Mononuclear cell (primary cell): ENCODE data around the gene FKBP8. TPM values are rescaled to one million over a fixed set of nuclear protein-coding genes. Genes with fewer than 3 reads are reported as not detected.

ENCODE experiments used
- H3K27me3 ChIP-seq: 2 replicates; pipeline ENCODE4 v1.6.0; 2011; ENCODE audit warnings: low read length, control low read depth; ENCODE audit not compliant: insufficient read depth
- H3K4me1 ChIP-seq: 2 replicates; pipeline ENCODE4 v1.5.1; 2011; ENCODE audit warnings: mild to moderate bottlenecking, low read length, control low read depth; ENCODE audit not compliant: insufficient read depth
- H3K4me3 ChIP-seq: 2 replicates; pipeline ENCODE4 v1.5.1; 2011; ENCODE audit warnings: mild to moderate bottlenecking, low read length, moderate library complexity
- H3K9me3 ChIP-seq: 2 replicates; pipeline ENCODE4 v1.5.1; 2011; ENCODE audit warnings: low read depth, mild to moderate bottlenecking, control low read depth, low read length
- total RNA-seq: library from RNA; depleted of rRNA; stranded (reverse); fragments of >200 nt; gene quantifications from one replicate; pipeline ENCODE4 v1.2.3, GENCODE V29; 2012

FKBP8 gene
- total RNA-seq, 1 donor, result 169 TPM

DNA sequence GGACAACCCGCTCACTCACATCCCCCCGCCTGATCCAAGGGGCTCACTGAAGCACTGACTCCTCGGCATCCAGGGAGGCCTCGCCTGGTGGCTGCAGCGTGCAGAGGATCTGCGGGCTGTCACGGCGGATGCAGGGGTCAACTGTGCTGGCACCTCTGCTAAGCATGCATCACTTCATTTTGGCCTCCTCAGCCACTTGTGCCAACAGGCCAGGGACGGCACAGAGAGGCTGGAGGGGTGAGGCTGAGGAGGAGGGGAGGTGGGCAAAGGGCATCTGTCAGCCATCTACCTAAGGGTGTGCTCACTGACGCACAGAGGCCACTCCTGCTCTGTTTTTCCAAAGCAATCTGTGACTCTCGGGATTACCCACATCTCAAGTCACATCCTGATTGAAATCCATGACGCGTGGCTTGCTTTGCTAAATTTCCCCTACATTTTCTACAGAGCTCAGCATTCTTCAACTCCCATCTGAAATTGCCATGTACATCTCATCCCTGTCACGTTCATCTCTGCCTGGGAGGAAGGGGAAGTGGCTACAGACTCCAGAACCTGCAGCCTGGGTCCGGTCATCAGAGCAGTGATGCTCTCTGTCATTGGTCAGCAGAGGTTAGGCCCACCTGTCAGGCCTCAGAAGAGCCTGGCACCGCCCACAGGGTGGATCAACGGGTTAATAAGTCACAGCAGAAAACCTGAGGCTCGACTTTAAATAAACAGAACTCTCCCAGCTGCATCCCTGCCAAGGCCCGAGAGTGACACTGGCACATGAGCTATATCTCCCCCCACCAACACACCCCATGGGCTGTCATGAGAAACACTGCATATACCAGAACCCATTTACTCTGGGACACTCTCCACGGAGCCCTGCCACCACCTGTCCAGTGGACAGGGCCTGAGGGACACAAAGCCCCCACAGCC, 39.1 kb downstream of the FKBP8 start:
- Histone ChIP-seq H3K9me3 (no peaks in the 10 kb centered on the region), H3K4me3 (no peak overlapping the region), H3K4me1 (peaks cover 98% of the 10 kb centered on the region), H3K27me3 (no peaks in the 10 kb centered on the region)

GRCh38 chr19:18503337-18503970, 39.9 kb downstream of the FKBP8 start:
- Histone ChIP-seq H3K27me3 (no peaks in the 10 kb centered on the region), H3K4me1 (peaks cover 98% of the 10 kb centered on the region), H3K4me3 (no peak overlapping the region), H3K9me3 (no peaks in the 10 kb centered on the region)

GRCh38 chr19:18502638-18503294, 40.6 kb downstream of the FKBP8 start:
- peaks cover 98% of the 10 kb centered on the region for H3K4me1 ChIP-seq
- no peaks in the 10 kb centered on the region for H3K27me3 ChIP-seq
- no peaks in the 10 kb centered on the region for H3K9me3 ChIP-seq
- H3K4me3 ChIP-seq, result no peak overlapping the region

GRCh38 chr19:18502246-18502637, 41.1 kb downstream of the FKBP8 start:
- Histone ChIP-seq H3K4me3 (no peak overlapping the region), H3K27me3 (no peaks in the 10 kb centered on the region), H3K4me1 (peaks cover 98% of the 10 kb centered on the region), H3K9me3 (no peaks in the 10 kb centered on the region)

GRCh38 chr19:18501832-18502231, 41.5 kb downstream of the FKBP8 start:
- H3K4me3 ChIP-seq, result no peak overlapping the region
- H3K4me1 ChIP-seq, result peaks cover 98% of the 10 kb centered on the region
- H3K27me3 ChIP-seq, result no peaks in the 10 kb centered on the region
- H3K9me3 ChIP-seq, result no peaks in the 10 kb centered on the region

GRCh38 chr19:18501351-18501750, 42.0 kb downstream of the FKBP8 start:
- Histone ChIP-seq H3K4me1 (peaks cover 98% of the 10 kb centered on the region), H3K27me3 (no peaks in the 10 kb centered on the region), H3K9me3 (no peaks in the 10 kb centered on the region), H3K4me3 (no peak overlapping the region)

DNA sequence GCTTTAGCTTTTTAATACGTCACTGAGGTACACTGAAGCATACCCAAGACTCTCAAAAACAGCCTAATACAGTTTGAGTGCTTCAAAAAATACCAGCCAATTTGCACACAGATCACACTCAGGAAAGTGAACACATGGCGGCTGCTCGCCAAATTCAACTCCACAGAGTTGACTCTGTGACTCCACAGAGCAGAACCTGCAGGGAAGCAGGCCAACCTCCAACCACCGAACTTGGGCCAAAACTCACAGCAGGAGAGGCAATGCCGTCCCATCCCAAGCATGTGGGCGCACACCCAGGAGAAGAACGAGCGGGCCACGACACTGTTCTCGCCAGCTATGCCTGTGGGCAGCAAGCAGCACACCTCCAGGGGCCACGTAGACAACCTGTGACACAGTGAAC, 42.6 kb downstream of the FKBP8 start:
- Histone ChIP-seq H3K4me3 (no peak overlapping the region), H3K4me1 (peaks cover 98% of the 10 kb centered on the region), H3K9me3 (no peaks in the 10 kb centered on the region), H3K27me3 (no peaks in the 10 kb centered on the region)

- Histone ChIP-seq H3K4me3 (no peak overlapping the region), H3K27me3 (no peaks in the 10 kb centered on the region), H3K4me1 (peaks cover 98% of the 10 kb centered on the region), H3K9me3 (no peaks in the 10 kb centered on the region)
Measured at GRCh38 chr19:18500376-18500775, 43.0 kb downstream of the FKBP8 start.

GRCh38 chr19:18499055-18499775, 44.2 kb downstream of the FKBP8 start:
- no peaks in the 10 kb centered on the region for H3K9me3 ChIP-seq
- no peak overlapping the region for H3K4me3 ChIP-seq
- peaks cover 98% of the 10 kb centered on the region for H3K4me1 ChIP-seq
- no peaks in the 10 kb centered on the region for H3K27me3 ChIP-seq

- H3K4me1 ChIP-seq, result peaks cover 98% of the 10 kb centered on the region
- no peaks in the 10 kb centered on the region for H3K27me3 ChIP-seq
- no peak overlapping the region for H3K4me3 ChIP-seq
- no peaks in the 10 kb centered on the region for H3K9me3 ChIP-seq
Measured at GRCh38 chr19:18496980-18497256, 46.5 kb downstream of the FKBP8 start.

DNA sequence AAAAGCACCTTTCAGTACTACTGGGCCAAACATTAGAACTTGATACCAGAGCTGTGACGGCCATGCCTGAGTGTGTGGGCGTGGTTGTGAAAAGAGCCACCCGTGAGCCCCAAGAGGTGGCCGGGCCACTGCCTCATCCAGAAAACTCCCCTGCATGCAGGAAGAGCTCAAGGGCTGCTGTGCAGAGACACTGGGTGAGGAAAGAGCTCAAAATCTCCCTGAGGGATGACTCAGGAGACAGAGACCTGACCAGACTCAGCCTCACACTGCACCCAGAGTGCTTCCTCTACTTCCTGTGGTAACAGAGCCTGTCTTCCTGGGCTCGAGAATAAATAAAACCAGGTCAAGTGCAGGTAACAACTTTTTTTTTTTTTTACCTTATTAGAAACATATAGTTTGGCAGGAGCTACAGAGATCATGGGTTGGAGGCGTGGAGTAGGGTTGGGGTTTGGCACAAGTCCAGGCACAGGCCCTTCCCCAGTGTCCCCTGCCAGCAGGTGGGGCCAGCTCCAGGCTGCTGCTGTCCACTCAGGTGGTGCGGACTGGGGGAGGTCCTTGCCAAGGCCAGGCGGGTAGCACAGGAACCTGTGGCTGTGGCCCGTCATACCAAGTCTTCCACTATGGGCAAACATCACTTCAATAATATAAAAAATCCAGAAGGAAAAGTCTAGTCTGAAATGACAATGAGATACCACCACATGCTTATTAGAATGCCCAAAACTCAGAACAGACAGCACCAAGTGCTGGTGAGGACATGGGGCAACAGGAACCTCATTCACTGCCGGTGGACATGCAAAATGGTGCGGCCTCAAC, 47.0 kb downstream of the FKBP8 start:
- no peaks in the 10 kb centered on the region for H3K27me3 ChIP-seq
- H3K9me3 ChIP-seq, result no peaks in the 10 kb centered on the region
- H3K4me1 ChIP-seq, result peaks cover 94% of the 10 kb centered on the region
- no peak overlapping the region for H3K4me3 ChIP-seq

DNA sequence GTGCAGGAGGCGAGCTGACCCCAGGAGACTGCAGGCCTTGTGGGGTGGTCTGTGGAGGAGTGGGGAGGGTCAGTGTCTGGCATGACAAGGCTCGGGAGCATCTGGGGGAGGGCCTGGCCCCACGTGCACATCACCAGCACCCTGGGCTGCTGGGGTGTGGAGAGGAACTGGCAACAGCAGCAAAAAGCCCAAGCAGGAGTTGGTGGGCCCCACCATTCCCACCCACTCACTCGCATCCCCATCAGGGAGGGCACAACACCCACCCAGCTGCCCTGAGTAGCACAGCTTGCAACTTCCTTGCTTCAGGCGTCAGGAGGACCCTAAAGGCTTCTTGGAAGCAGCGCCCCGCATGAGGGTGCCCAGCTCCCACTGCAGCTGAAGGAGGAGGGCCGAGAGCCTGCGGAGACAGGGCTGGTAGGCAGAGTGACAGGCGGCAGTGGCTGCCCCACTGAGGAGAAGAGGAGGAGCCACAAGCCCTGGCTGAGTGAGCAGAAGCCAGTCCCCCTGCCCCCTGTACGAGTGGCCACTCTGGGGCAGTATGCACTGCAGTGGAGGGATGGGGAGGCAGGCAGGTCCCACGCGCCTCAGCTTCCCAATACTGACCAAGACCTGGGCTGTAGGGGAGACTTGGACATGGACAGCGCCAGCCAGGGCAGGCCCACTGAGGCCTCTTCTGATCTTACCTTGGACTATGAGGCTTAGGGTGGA, 48.0 kb downstream of the FKBP8 start:
- no peaks in the 10 kb centered on the region for H3K9me3 ChIP-seq
- no peaks in the 10 kb centered on the region for H3K27me3 ChIP-seq
- no peak overlapping the region for H3K4me3 ChIP-seq
- H3K4me1 ChIP-seq, result peaks cover 94% of the 10 kb centered on the region

GRCh38 chr19:18494267-18494607, 49.1 kb downstream of the FKBP8 start:
- no peaks in the 10 kb centered on the region for H3K27me3 ChIP-seq
- H3K9me3 ChIP-seq, result no peaks in the 10 kb centered on the region
- no peak overlapping the region for H3K4me3 ChIP-seq
- H3K4me1 ChIP-seq, result peaks cover 85% of the 10 kb centered on the region
